Ascending aorta (tissue), 2 donors: ENCODE results near the gene RAP1B. TPM values are rescaled to one million over a fixed set of nuclear protein-coding genes. Genes with fewer than 3 reads are reported as not detected.

Experiments used
- DNase-seq, 2 donors: peaks; one replicate each; pipeline ENCODE4 v3.0.0-alpha.2; 2019; ENCODE audit warnings: low spot score in 2 of 2
- H3K27ac ChIP-seq, 2 donors: fragments of 200-600 bp; sonication (generic); one replicate each; pipeline ENCODE4 v1.5.1; 2016 to 2017; ENCODE audit warnings: mild to moderate bottlenecking in 1 of 2
- H3K27me3 ChIP-seq: fragments of 200-600 bp; sonication (generic); one replicate; pipeline ENCODE4 v1.5.1; 2017
- H3K36me3 ChIP-seq, 2 donors: fragments of 200-600 bp; sonication (generic); one replicate each; pipeline ENCODE4 v1.5.1; 2016
- H3K4me1 ChIP-seq, 2 donors: fragments of 200-600 bp; sonication (generic); one replicate each; pipeline ENCODE4 v1.5.1; 2016 to 2017; ENCODE audit warnings: mild to moderate bottlenecking in 1 of 2
- H3K4me3 ChIP-seq, 2 donors: fragments of 200-600 bp; sonication (generic); one replicate each; pipeline ENCODE4 v1.5.1; 2016 to 2017; ENCODE audit warnings: mild to moderate bottlenecking in 1 of 2
- H3K9me3 ChIP-seq, 2 donors: fragments of 200-600 bp; sonication (generic); one replicate each; pipeline ENCODE4 v1.5.1; 2016
- intact Hi-C: fragments of 100-400 bp; cut with DNase I; formaldehyde crosslinking; loops from one replicate; pipeline ENCODE4 v1.15.1; 2023
- total RNA-seq: library from RNA; depleted of rRNA; stranded (reverse); fragments of >200 nt; gene quantifications from one replicate; pipeline ENCODE4 v1.1.0, GENCODE V29; 2016
- TF ChIP-seq, protein P1 (sequence below), 3 experiments: fragments of 200-600 bp in 2 of 3; fragments of 450-650 bp in 1 of 3; sonication (generic) in 2 of 3; IDR thresholded peaks; one replicate each; pipeline ENCODE4 v1.5.1; 2016 to 2019; ENCODE audit warnings: antibody characterized with exemption in 3 of 3, mild to moderate bottlenecking in 1 of 3, moderate library complexity in 1 of 3

RAP1B gene
- total RNA-seq, 1 donor from 2014 or later, result 140 TPM

GRCh38 chr12:68624933-68625332 is 14.2 kb downstream of the RAP1B start:
- H3K4me1 ChIP-seq, result peaks cover 5 to 30% of the 10 kb centered on the region in 2 donors
- peaks cover 0 to 16% of the 10 kb centered on the region in 2 donors for H3K36me3 ChIP-seq
- H3K9me3 ChIP-seq, result peaks cover 4 to 10% of the 10 kb centered on the region in 2 donors
- no peaks in the 10 kb centered on the region for H3K27me3 ChIP-seq
- no peak overlapping the region for H3K27ac ChIP-seq
- intact Hi-C loops, result no loop called here
- H3K4me3 ChIP-seq, result no peak overlapping the region
- TF ChIP-seq, protein P1, sequence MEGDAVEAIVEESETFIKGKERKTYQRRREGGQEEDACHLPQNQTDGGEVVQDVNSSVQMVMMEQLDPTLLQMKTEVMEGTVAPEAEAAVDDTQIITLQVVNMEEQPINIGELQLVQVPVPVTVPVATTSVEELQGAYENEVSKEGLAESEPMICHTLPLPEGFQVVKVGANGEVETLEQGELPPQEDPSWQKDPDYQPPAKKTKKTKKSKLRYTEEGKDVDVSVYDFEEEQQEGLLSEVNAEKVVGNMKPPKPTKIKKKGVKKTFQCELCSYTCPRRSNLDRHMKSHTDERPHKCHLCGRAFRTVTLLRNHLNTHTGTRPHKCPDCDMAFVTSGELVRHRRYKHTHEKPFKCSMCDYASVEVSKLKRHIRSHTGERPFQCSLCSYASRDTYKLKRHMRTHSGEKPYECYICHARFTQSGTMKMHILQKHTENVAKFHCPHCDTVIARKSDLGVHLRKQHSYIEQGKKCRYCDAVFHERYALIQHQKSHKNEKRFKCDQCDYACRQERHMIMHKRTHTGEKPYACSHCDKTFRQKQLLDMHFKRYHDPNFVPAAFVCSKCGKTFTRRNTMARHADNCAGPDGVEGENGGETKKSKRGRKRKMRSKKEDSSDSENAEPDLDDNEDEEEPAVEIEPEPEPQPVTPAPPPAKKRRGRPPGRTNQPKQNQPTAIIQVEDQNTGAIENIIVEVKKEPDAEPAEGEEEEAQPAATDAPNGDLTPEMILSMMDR (IDR thresholded peaks at IDR 0.05), result no peak
- DNase-seq, result no peak

- peaks cover 0 to 16% of the 10 kb centered on the region in 2 donors for H3K36me3 ChIP-seq
- peaks cover 0 to 14% of the 10 kb centered on the region in 2 donors for H3K4me1 ChIP-seq
- peaks cover 4 to 10% of the 10 kb centered on the region in 2 donors for H3K9me3 ChIP-seq
- TF ChIP-seq, protein P1 (IDR thresholded peaks at IDR 0.05), result no peak
- H3K27me3 ChIP-seq, result no peaks in the 10 kb centered on the region
- H3K27ac ChIP-seq, result no peak overlapping the region
- no peak for DNase-seq
- intact Hi-C loops, result no loop called here
- no peak overlapping the region for H3K4me3 ChIP-seq
Measured at GRCh38 chr12:68627673-68628319, 17.1 kb downstream of the RAP1B start.

- peaks cover 0 to 10% of the 10 kb centered on the region in 2 donors for H3K4me1 ChIP-seq
- H3K4me3 ChIP-seq, result no peak overlapping the region
- intact Hi-C loops, result no loop called here
- no peak overlapping the region for H3K27ac ChIP-seq
- peaks cover 0 to 16% of the 10 kb centered on the region in 2 donors for H3K36me3 ChIP-seq
- TF ChIP-seq, protein P1 (IDR thresholded peaks at IDR 0.05), result no peak
- H3K9me3 ChIP-seq, result peaks cover 4 to 10% of the 10 kb centered on the region in 2 donors
- DNase-seq, result no peak
- H3K27me3 ChIP-seq, result no peaks in the 10 kb centered on the region
Measured at GRCh38 chr12:68628698-68629097, 18.0 kb downstream of the RAP1B start.

- Histone ChIP-seq H3K4me3 (no peak overlapping the region), H3K27ac (no peak overlapping the region), H3K27me3 (no peaks in the 10 kb centered on the region), H3K36me3 (peaks cover 0 to 16% of the 10 kb centered on the region in 2 donors), H3K4me1 (peaks cover 0 to 7% of the 10 kb centered on the region in 2 donors), H3K9me3 (peaks cover 4 to 10% of the 10 kb centered on the region in 2 donors)
- no peak for DNase-seq
- intact Hi-C loops, result no loop called here
- TF ChIP-seq, protein P1 (IDR thresholded peaks at IDR 0.05), result no peak
Measured at GRCh38 chr12:68630050-68630449, 19.4 kb downstream of the RAP1B start.

DNA sequence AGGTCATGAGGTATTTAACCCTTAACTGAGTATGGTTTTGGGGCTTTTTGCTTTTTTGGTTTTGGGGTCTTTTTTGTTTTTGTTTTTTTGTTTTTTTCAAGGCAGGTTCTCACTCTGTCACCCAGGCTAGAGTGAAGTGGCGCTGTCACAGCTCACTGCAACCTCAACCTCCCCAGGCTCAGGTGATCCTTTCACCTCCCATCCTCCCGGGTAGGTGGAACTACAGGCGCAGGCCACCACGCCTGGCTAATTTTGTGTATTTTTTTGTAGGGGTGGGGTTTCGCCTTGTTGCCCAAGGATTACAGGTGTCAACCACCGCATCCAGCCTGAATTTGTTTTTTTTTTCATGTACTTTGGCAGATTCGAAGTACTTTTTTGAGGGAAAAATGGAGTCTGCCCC is 19.9 kb downstream of the RAP1B start:
- H3K4me1 ChIP-seq, result peaks cover 0 to 7% of the 10 kb centered on the region in 2 donors
- H3K36me3 ChIP-seq, result peaks cover 0 to 13% of the 10 kb centered on the region in 2 donors
- no peak for DNase-seq
- no peak overlapping the region for H3K4me3 ChIP-seq
- no peak overlapping the region for H3K27ac ChIP-seq
- peaks cover 4 to 10% of the 10 kb centered on the region in 2 donors for H3K9me3 ChIP-seq
- intact Hi-C loops, result no loop called here
- no peaks in the 10 kb centered on the region for H3K27me3 ChIP-seq
- TF ChIP-seq, protein P1 (IDR thresholded peaks at IDR 0.05), result no peak
